Activated CD8-positive, alpha-beta memory T cell treated with anti-CD3 and anti-CD28 coated beads for 48 hours (primary cell): Measurements from ENCODE around the gene DSC2.
"Not testable (repeated sequence)": the region's sequence is repeated elsewhere in the genome, so short reads cannot be mapped to it uniquely, and the experiment has no call there.

Source experiments
- DNase-seq, 3 experiments: peaks; one replicate each; pipeline ENCODE4 v3.0.0-alpha.2; 2020; ENCODE audit warnings: low read depth in 2 of 3, low spot score in 2 of 3

DSC2 gene

GRCh38 chr18:31045599-31045998 lies 56.6 kb downstream of the DSC2 start:
- no peak for DNase-seq

- DNase-seq: no peak
Observed at GRCh38 chr18:31044926-31045325, 57.3 kb downstream of the DSC2 start.

- no peak for DNase-seq
Observed at GRCh38 chr18:31043709-31044108, 58.5 kb downstream of the DSC2 start.

- DNase-seq: no peak
Observed at GRCh38 chr18:31042406-31043181, 59.6 kb downstream of the DSC2 start, which contains the start of gene DSC3. TSS of gene DSC3 (minus strand) at chr18:31042742. CDS start at chr18:31042660, 82 bp downstream.

- no peak for DNase-seq
Observed at GRCh38 chr18:31042084-31042405, 60.2 kb downstream of the DSC2 start.

GRCh38 chr18:31041271-31042083 lies 60.7 kb downstream of the DSC2 start:
- no peak for DNase-seq

- no peak for DNase-seq
Observed at GRCh38 chr18:31040686-31041270, 61.4 kb downstream of the DSC2 start.

GRCh38 chr18:31039426-31039825 lies 62.8 kb downstream of the DSC2 start:
- DNase-seq: no peak

- DNase-seq: not testable (repeated sequence)
Observed at GRCh38 chr18:31037686-31038085, 64.5 kb downstream of the DSC2 start.

GRCh38 chr18:31034541-31034940 lies 67.7 kb downstream of the DSC2 start:
- DNase-seq: no peak

GRCh38 chr18:31030574-31031278 lies 71.5 kb downstream of the DSC2 start:
- no peak for DNase-seq

- DNase-seq: no peak
Observed at GRCh38 chr18:31015715-31016434, 86.3 kb downstream of the DSC2 start.

GRCh38 chr18:31011455-31011854 lies 90.8 kb downstream of the DSC2 start:
- not testable (repeated sequence) for DNase-seq

GRCh38 chr18:31010601-31011000 lies 91.6 kb downstream of the DSC2 start:
- no peak for DNase-seq
